Loucy (cell line): ENCODE data around the gene TMEM9.

Experiments
- CTCF ChIP-seq: fragments of 200-600 bp; sonication (generic); conservative IDR thresholded peaks from 2 replicates; pipeline ENCODE4 v1.5.1; 2014; ENCODE audit warnings: mild to moderate bottlenecking, antibody characterized with exemption, low read length
- EZH2phosphoT487 ChIP-seq: fragments of 200-600 bp; IDR thresholded peaks from 2 replicates; pipeline ENCODE4 v1.6.1; 2018; ENCODE audit warnings: antibody characterized with exemption, mild to moderate bottlenecking, moderate library complexity, borderline replicate concordance

- TF ChIP-seq CTCF = no peak
- no peak for TF ChIP-seq EZH2phosphoT487
Observed at GRCh38 chr1:201171063-201172036, 17.1 kb upstream of the TMEM9 start.
